GM12892 (cell line): ENCODE data around the gene EDA.

Experiments used
- POLR2A ChIP-seq: IDR thresholded peaks from 2 replicates; pipeline ENCODE4 v1.6.1; 2011; ENCODE audit warnings: low read depth, low read length, control low read depth
- TAF1 ChIP-seq: IDR thresholded peaks from 2 replicates; pipeline ENCODE4 v1.6.1; 2011; ENCODE audit warnings: low read depth, mild to moderate bottlenecking, control low read depth, low read length, borderline replicate concordance

- TF ChIP-seq POLR2A (no peak), TAF1 (no peak)
These were observed 303.8 kb downstream of the EDA start for GRCh38 chrX:69919749-69920148.
